GM10266 (cell line): Measurements from ENCODE around the gene RGS19.

Experiments
- DNase-seq: peaks from one replicate; pipeline ENCODE4 v3.0.0; 2012; ENCODE audit errors: extremely low spot score
- TF ChIP-seq, protein P1 (sequence below): IDR thresholded peaks from 2 replicates; pipeline ENCODE4 v1.5.1; 2012; ENCODE audit warnings: mild to moderate bottlenecking, low read depth; ENCODE audit not compliant: control insufficient read depth, insufficient read depth; ENCODE audit errors: missing control alignments

Gene RGS19

DNA sequence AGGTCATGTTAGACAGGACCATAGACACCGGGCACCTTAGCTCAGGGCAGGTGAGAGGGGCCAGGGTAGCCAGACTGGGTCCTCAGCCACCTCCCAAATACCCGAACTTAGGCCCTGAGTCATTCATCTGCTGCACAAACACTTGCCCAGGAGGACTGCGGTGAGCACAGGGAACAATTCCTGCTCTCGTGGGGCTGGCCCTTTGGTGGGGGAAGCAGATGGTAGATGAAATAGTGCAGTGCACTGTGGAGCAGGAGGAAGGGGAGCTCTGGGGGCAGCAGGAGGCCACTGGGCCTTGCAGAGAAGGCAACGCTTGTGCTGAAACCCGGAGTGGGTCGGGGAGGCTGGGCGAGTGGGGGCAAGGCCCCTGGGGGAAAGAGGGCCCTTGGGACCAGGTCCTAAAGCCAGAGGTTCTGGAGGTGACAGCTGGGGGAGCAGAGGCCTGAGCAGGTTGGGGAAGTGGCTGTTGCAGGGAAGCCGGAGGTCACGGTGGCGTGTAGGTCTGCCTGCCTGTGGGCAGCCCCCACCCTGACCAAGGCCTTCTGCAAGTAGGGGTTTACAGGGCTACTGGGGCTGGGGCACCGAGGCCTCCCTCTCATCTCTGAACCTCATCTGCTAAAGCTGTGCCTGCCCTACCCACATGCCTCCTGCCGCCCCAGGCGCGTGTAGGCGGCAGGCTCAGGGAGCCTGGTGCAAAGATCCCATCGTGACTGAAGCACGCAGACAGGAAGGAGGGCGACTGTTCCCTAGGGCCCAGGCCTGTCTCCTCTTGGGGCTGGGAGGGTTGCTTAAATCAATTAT lies 32.7 kb upstream of the RGS19 start:
- DNase-seq: no peak

DNA sequence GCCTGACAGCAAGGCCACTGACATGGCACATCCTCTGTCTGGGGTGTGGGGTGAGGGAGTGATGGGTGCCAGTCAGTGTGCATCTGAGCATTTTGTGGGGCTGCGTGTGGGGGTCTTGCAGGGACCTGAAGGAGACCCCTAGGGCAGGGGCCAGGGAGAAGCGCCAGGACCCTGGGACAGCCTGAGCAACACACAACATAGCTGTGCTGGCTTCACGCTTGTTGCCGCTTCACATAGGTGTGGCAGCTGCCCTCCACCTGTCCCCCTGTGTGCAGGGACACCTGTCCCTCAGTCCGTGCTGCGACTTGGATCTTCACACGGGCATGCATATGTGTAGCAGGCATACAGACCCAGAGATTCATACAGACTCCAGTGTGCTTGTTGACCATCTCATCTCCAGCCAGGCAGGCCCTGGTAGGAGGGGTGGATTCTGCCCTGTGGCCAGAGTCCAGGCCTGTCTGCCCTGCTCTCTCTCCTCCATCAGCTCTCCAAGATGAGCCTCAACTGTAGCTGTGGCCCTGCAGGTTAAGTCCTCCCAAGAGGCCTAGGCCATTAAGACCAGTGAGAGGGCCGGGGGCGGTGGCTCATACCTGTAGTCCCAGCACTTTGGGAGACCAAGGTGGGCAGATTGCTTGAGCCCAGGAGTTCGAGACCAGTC lies 31.2 kb upstream of the RGS19 start:
- TF ChIP-seq, protein P1, sequence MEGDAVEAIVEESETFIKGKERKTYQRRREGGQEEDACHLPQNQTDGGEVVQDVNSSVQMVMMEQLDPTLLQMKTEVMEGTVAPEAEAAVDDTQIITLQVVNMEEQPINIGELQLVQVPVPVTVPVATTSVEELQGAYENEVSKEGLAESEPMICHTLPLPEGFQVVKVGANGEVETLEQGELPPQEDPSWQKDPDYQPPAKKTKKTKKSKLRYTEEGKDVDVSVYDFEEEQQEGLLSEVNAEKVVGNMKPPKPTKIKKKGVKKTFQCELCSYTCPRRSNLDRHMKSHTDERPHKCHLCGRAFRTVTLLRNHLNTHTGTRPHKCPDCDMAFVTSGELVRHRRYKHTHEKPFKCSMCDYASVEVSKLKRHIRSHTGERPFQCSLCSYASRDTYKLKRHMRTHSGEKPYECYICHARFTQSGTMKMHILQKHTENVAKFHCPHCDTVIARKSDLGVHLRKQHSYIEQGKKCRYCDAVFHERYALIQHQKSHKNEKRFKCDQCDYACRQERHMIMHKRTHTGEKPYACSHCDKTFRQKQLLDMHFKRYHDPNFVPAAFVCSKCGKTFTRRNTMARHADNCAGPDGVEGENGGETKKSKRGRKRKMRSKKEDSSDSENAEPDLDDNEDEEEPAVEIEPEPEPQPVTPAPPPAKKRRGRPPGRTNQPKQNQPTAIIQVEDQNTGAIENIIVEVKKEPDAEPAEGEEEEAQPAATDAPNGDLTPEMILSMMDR: no peak

More for the DNA sequence above, 32.7 kb upstream of the RGS19 start:
- TF ChIP-seq, protein P1: no peak

DNA sequence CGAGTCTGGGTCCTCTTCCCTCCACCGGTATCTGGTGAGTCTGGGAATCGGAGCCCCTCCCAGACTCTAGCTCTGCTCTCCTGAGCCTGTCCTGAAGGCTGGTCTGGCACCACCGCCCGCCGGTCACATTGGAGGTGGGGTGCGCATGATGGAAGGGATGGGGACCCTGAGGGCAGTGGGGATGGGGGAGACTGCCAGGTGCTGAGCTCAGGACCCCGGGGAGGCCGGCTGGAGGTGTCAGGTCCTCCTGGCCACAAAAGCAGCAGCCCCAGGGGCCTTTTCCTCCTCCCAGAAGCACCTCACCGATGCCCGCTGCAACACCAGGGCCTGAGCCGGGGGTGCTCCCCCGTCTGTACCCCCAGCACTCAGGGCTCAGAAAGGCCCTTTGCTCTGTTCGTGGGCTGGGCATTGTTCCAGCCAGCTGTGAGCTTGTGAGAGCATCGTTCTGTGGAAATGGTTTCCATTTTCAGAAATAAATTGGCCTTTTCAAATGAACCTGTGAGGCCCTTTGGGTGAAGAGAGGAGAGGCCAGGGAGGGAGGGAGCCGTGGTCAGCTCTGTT lies 30.6 kb upstream of the RGS19 start:
- DNase-seq: no peak
- TF ChIP-seq, protein P1: no peak

More for the DNA sequence above, 31.2 kb upstream of the RGS19 start:
- DNase-seq: no peak

DNA sequence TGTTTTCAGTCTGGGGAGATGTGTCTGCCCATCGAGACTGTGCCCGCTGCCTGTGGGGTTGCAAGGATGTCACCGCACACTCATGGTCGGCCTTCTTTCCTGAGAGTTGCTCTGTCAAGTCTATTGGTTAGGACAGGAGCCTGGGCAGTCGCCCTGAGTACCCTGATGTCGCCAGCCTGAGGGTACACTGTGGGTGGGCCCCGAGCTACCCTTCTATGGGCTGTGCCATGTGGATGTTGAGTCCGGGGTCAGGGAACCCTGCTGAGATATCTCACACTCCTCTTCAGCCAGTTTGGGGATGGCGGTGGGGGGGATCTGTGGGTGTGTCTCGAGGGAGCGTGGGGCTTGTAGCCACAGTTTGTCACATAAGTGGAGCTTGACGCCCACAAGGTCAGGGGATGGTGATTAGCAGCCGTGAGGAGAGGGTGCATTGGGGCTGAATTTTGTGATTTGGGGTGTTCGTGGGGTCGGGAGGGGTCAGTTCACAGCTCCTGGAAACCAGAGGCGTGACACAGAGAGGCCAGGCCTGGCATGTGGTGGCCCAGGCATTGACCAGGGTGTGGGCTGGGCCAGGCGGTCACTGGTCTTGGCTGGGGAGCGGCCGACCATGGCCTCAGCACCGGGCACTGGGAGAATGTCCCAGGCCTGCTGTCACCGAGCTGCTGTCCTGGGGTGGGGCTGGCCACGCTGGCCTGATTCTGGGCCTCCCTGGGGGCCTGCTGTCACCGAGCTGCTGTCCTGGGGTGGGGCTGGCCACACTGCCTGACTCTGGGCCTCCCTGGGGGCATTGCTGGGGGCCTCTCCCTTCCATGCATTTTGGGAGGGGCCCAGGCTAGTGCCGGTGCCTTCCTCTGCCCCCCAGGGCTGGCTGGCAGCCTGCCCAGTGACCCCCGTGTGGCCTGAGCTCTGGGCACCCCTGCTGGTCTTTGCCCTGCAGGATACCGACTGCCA lies 29.7 kb upstream of the RGS19 start:
- DNase-seq: no peak
- TF ChIP-seq, protein P1: no peak

DNA sequence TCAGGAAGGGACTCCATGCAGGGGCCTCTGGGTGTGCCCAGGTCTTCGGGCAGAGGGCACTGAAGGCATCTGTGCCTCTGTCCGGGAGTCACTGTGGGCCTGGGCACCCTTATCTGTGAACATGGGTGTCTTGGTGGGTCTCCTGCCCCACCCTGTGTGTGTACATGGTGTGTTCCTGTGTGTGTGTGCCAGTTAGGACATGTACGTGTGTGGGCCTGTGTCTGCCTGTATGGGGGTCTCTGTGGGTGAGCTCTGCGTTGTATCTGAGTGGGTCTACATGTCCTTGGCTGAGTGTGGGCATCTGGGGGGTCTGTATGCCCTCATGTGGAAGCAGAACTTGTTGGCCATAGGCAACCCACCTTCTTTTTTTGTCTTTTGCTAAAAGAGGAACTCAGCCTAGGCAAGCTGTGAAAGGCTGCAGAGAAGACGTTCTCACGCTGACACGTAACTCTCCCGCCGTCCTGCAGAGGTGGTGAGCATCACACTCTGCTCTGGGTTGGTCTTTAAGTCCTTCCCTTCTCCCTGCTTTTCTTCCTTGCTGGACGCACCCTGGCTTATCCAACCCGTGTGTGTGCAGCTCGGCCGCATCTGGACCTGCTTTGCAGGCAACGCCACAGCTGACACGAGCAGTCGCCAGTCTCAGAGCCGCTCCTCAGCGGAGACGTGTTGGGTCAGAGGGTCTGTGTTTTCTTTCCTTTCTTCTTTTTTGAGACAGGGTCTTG lies 28.6 kb upstream of the RGS19 start:
- no peak for DNase-seq
- TF ChIP-seq, protein P1: no peak

DNA sequence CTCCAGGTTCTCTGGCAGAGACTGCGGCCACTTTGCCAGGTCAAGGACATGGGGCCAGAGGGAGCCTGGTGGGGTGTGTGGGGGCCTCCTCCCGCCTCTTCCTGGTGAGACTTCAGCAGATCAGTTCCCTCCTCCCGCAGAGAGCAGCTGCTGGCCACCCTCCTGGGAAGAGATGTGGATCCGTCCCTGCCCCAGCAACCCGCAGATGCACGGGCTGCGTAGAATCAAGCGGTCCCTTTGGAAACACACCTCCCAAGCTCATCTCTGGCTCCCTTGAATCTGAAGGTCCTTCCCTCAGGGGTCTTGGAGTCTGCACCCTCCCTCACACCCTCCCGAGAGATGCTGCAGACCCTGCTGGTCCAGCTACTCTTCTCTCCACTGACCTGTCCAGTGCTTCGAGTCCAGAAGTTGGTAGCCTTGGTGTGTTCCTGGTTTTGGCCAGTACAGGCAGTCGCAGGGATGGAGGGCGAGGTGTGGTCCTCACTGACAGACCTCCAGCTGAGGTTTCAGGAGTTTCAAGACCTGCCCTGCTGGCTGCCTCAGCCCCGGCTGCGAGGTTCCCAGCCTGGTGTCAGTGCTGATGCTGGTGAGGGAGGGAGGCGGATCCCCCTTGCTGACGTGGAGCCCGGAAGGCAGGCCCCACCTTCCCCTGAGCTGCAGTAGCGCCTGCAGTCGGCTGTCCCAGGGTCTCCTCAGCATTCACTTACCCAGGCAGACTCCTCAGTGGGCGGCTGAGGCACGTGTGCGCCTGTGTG lies 27.8 kb upstream of the RGS19 start, which contains the start of gene NPBWR2:
TSS of gene NPBWR2 (minus strand) at position 585 of the 755 bp plus-strand sequence. CDS start 734 bp downstream, outside the sequence.
- TF ChIP-seq, protein P1: no peak
- no peak for DNase-seq
